Neural progenitor cell (in vitro differentiated cells): ENCODE results near the gene ARPC2. TPM values are rescaled to one million over a fixed set of nuclear protein-coding genes. Genes with fewer than 3 reads are reported as not detected.

Source experiments
- DNase-seq: peaks from one replicate; pipeline ENCODE4 v3.0.0-alpha.2; 2016; ENCODE audit warnings: low spot score
- H2AFZ ChIP-seq: fragments of 200-600 bp; sonication (generic); replicated peaks from 2 replicates; pipeline ENCODE4 v1.6.1; 2016; ENCODE audit warnings: antibody characterized with exemption
- H3F3A ChIP-seq: fragments of 200-600 bp; sonication (generic); 2 replicates; pipeline ENCODE4 v1.6.1; 2016; ENCODE audit warnings: antibody characterized with exemption, low read depth
- H3K27ac ChIP-seq: fragments of 200-600 bp; sonication (generic); 2 replicates; pipeline ENCODE4 v1.5.1; 2016; ENCODE audit warnings: mild to moderate bottlenecking
- H3K27me3 ChIP-seq: fragments of 200-600 bp; sonication (generic); 2 replicates; pipeline ENCODE4 v1.6.1; 2016; ENCODE audit warnings: mild to moderate bottlenecking, moderate library complexity
- H3K36me3 ChIP-seq: fragments of 200-600 bp; sonication (generic); 2 replicates; pipeline ENCODE4 v1.5.1; 2016
- H3K4me1 ChIP-seq: fragments of 200-600 bp; sonication (generic); 2 replicates; pipeline ENCODE4 v1.6.1; 2016; ENCODE audit warnings: mixed run types
- H3K4me2 ChIP-seq: fragments of 200-600 bp; sonication (generic); 2 replicates; pipeline ENCODE4 v1.6.1; 2016
- H3K4me3 ChIP-seq: fragments of 200-600 bp; sonication (generic); 2 replicates; pipeline ENCODE4 v1.5.1; 2016
- H3K79me2 ChIP-seq: fragments of 200-600 bp; sonication (generic); 2 replicates; pipeline ENCODE4 v1.6.1; 2016; ENCODE audit warnings: low read depth
- H3K9ac ChIP-seq: fragments of 200-600 bp; sonication (generic); 2 replicates; pipeline ENCODE4 v1.6.1; 2016
- H3K9me3 ChIP-seq: fragments of 200-600 bp; sonication (generic); 2 replicates; pipeline ENCODE4 v1.5.1; 2016; ENCODE audit warnings: low read depth
- H4K20me1 ChIP-seq: fragments of 200-600 bp; sonication (generic); 2 replicates; pipeline ENCODE4 v1.6.1; 2016; ENCODE audit warnings: low read depth
- H3K27ac Mint-ChIP-seq: 3 replicates; pipeline ENCODE4 v1.8.0; 2021; ENCODE audit warnings: mixed read lengths
- H3K27me3 Mint-ChIP-seq: 2 replicates; pipeline ENCODE4 v1.8.0; 2022; ENCODE audit warnings: low read depth, mild to moderate bottlenecking, inconsistent platforms, moderate library complexity, mixed read lengths; ENCODE audit not compliant: insufficient read depth
- H3K36me3 Mint-ChIP-seq: 3 replicates; pipeline ENCODE4 v1.8.0; 2021; ENCODE audit warnings: mixed read lengths
- H3K4me1 Mint-ChIP-seq: 3 replicates; pipeline ENCODE4 v1.8.0; 2021; ENCODE audit warnings: mixed read lengths
- H3K4me3 Mint-ChIP-seq: 3 replicates; pipeline ENCODE4 v1.8.0; 2021; ENCODE audit warnings: mild to moderate bottlenecking, moderate library complexity, mixed read lengths
- H3K9me3 Mint-ChIP-seq: 3 replicates; pipeline ENCODE4 v1.8.0; 2020; ENCODE audit warnings: mixed read lengths
- EZH2 ChIP-seq: fragments of 200-600 bp; sonication (generic); IDR thresholded peaks from 2 replicates; pipeline ENCODE4 v1.6.1; 2017; ENCODE audit warnings: antibody characterized with exemption, mild to moderate bottlenecking, moderate library complexity
- EZH2phosphoT487 ChIP-seq: fragments of 200-600 bp; sonication (generic); IDR thresholded peaks from 2 replicates; pipeline ENCODE4 v1.6.1; 2017; ENCODE audit warnings: antibody characterized with exemption
- total RNA-seq: library from RNA; depleted of rRNA; stranded (reverse); fragments of >200 nt; gene quantifications from 2 replicates; pipeline ENCODE4 v1.2.3, GENCODE V29; 2015; ENCODE audit warnings: low replicate concordance
- TF ChIP-seq, protein P1 (sequence below): fragments of 200-600 bp; sonication (generic); IDR thresholded peaks from 2 replicates; pipeline ENCODE4 v1.5.1; 2017; ENCODE audit warnings: antibody characterized with exemption, mild to moderate bottlenecking

Gene ARPC2
- total RNA-seq, 1 donor from 2014 or later: 155 TPM

DNA sequence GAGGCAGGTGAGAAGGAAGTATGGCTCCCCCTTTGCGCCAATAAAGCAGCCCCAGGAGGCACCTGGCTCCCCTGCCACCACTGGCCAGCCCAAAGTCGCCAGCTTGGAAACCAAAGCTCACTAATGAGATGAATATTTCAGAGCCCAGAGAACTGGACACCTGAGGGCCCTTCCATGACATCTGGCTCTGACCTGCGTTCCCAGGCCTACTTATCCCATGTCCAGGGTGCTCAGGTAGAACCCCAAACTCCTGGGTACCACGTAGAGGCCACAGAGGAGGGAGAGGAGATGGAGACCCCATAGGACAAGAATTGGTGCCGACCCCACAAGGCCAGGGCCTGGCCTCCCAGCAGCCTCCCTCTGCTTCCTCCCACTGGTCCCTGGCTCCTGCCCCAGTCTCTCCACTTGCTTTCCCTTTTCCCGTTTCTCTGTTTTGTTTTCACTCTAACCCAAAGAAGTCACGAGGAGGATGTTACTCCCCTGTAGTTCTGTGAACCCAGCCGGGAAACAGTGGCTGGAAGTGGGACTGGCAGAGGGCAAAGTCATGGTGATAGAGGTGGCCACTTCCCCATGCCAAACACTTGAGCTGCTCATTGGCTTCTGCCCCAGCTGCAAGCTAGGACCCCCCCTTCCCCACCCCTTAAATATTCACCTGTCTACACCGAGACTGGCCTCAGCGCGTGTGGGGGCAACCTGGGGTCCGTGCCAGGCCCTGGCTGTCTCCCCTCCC, 74.5 kb downstream of the ARPC2 start:
- Histone ChIP-seq H3K4me2 (peak overlapping the region; percentile 85), H3K9ac (no peak overlapping the region), H2AFZ (no peak overlapping the region), H3K9me3 (no peaks in the 10 kb centered on the region), H3K36me3 (no peaks in the 10 kb centered on the region), H4K20me1 (no peaks in the 10 kb centered on the region), H3K4me3 (peak overlapping the region; percentile 64), H3F3A (peaks cover 18% of the 10 kb centered on the region), H3K79me2 (no peaks in the 10 kb centered on the region), H3K4me1 (peaks cover 27% of the 10 kb centered on the region), H3K27ac (no peak overlapping the region), H3K27me3 (peaks cover 13% of the 10 kb centered on the region)
- Mint-ChIP-seq H3K9me3 (no peaks in the 10 kb centered on the region), H3K27ac (no peak overlapping the region), H3K36me3 (no peaks in the 10 kb centered on the region), H3K27me3 (peaks cover 8% of the 10 kb centered on the region), H3K4me1 (peaks cover 40% of the 10 kb centered on the region), H3K4me3 (no peak overlapping the region)
- no peak for DNase-seq
- TF ChIP-seq EZH2phosphoT487 (no peak), EZH2 (no peak)
- TF ChIP-seq, protein P1, sequence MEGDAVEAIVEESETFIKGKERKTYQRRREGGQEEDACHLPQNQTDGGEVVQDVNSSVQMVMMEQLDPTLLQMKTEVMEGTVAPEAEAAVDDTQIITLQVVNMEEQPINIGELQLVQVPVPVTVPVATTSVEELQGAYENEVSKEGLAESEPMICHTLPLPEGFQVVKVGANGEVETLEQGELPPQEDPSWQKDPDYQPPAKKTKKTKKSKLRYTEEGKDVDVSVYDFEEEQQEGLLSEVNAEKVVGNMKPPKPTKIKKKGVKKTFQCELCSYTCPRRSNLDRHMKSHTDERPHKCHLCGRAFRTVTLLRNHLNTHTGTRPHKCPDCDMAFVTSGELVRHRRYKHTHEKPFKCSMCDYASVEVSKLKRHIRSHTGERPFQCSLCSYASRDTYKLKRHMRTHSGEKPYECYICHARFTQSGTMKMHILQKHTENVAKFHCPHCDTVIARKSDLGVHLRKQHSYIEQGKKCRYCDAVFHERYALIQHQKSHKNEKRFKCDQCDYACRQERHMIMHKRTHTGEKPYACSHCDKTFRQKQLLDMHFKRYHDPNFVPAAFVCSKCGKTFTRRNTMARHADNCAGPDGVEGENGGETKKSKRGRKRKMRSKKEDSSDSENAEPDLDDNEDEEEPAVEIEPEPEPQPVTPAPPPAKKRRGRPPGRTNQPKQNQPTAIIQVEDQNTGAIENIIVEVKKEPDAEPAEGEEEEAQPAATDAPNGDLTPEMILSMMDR: no peak

DNA sequence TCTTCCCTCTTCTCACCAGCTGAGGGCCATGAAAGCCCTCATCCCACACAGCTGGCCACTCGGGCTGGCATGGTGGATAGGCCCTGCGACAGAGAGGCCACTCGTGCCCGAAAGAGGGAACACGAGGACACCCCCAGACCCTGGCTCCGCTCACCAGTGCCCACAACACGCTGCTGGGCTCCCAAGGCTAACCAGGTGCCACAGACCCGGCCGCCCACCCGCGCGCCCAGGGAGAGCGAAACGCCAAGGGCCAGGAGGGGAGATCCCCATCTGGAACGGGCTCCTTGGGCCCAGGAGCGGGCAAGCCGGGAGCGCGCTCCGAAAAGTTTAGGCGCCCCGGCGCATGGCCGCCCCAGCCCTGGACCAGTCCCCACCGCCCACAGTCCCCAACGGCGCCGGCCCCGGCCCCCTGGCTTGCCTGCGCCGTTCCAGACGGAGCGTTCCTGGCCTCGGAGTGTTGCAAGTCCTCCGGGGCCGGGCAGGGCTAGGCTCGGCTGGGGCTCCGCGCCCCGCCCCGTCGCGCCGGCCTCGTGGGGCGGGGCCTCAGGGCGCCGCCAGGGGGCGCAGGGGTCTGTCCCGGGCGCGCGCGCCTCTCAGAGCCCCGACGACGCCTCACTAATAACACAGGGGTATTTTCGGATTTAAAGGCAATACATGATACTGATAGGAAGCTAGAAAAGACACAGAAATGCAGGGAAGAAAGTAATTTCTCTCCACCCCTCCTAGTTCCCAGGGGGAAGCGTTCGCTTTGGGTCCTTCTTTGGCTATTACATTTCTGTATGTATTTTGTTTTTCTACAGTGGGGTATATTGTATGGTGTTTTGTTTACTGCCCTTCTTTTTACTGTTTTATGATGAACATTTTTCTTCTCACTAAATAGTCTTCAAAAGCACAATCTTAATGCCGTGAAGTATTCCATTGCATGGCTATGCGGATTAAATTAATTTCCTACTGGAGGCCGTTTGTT, 75.3 kb downstream of the ARPC2 start, which contains the start of gene TMBIM1:
Gene TMBIM1 (minus strand): TSS at position 456 of the 967 bp plus-strand sequence. CDS start 10,362 bp downstream, outside the sequence.
- H3K4me3 ChIP-seq: peak within 1 kb of the TSS; percentile 64
- no peaks in the 10 kb centered on the region for H3K36me3 ChIP-seq
- peaks cover 32% of the 10 kb centered on the region for H3K4me1 Mint-ChIP-seq
- no peak within 1 kb of the TSS for H3K27ac Mint-ChIP-seq
- H3K36me3 Mint-ChIP-seq: no peaks in the 10 kb centered on the region
- H3F3A ChIP-seq: peaks cover 18% of the 10 kb centered on the region
- peak within 1 kb of the TSS; percentile 85 for H3K4me2 ChIP-seq
- H3K4me3 Mint-ChIP-seq: no peak within 1 kb of the TSS
- H3K4me1 ChIP-seq: peaks cover 21% of the 10 kb centered on the region
- peaks cover 8% of the 10 kb centered on the region for H3K27me3 Mint-ChIP-seq
- no peak within 1 kb of the TSS for H3K27ac ChIP-seq
- peak; percentile 89 for DNase-seq
- H3K9me3 Mint-ChIP-seq: no peaks in the 10 kb centered on the region
- H3K9me3 ChIP-seq: no peaks in the 10 kb centered on the region
- H3K27me3 ChIP-seq: peaks cover 13% of the 10 kb centered on the region
- TF ChIP-seq EZH2: no peak
- no peak for TF ChIP-seq EZH2phosphoT487
- TF ChIP-seq, protein P1: peak; percentile 89
- no peaks in the 10 kb centered on the region for H4K20me1 ChIP-seq
- H3K9ac ChIP-seq: no peak within 1 kb of the TSS
- peak within 1 kb of the TSS; percentile 62 for H2AFZ ChIP-seq
- no peaks in the 10 kb centered on the region for H3K79me2 ChIP-seq

DNA sequence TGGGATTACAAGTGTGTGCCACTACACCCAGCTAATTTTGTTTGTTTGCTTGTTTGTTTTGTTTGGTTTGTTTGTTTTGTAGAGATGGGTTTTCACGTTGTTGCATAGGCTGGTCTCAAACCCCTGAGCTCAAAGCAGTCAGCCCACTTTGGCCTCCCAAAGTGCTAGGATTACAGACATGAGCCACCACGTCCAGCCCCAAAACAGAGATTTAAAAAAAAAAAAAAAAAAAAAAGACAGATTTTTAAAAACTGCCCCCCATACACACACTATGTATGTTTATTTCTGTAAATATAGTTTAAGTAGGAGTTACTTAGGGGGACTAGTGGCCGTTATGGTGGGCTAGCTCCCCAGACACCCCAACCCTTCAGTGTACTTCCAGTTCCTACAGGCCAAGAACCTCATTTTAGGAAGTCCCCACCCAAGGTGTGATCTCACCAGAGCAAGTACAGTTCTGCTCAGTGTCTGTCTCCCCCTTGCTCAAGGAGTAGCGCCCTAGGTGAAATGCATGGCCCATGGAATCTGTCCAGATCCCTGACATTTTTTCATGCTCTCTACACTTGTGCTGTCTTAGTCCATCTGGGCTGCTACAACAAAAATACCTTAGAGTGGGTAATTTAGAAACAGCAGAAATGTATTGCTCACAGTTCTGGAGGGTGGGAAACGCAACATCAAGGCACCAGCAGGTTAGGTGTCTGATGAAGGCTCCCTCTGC, 76.9 kb downstream of the ARPC2 start:
- Histone ChIP-seq H2AFZ (no peak overlapping the region), H3K9me3 (no peaks in the 10 kb centered on the region), H3K4me3 (no peak overlapping the region), H3K27ac (no peak overlapping the region), H3K27me3 (peaks cover 13% of the 10 kb centered on the region), H3K4me1 (peaks cover 20% of the 10 kb centered on the region), H3K36me3 (no peaks in the 10 kb centered on the region), H3F3A (peaks cover 18% of the 10 kb centered on the region), H3K79me2 (no peaks in the 10 kb centered on the region), H3K4me2 (no peak overlapping the region), H3K9ac (no peak overlapping the region), H4K20me1 (no peaks in the 10 kb centered on the region)
- Mint-ChIP-seq H3K9me3 (no peaks in the 10 kb centered on the region), H3K36me3 (no peaks in the 10 kb centered on the region), H3K4me3 (no peak overlapping the region), H3K27ac (no peak overlapping the region), H3K27me3 (peaks cover 8% of the 10 kb centered on the region), H3K4me1 (peaks cover 29% of the 10 kb centered on the region)
- no peak for TF ChIP-seq EZH2phosphoT487
- TF ChIP-seq, protein P1: no peak
- TF ChIP-seq EZH2: no peak
- DNase-seq: no peak
